Transverse colon (tissue), 4 donors: Measurements from ENCODE around the gene BMP2K.

ENCODE experiments used
- CTCF ChIP-seq, 5 experiments: fragments of 200-600 bp in 3 of 5; fragments of 450-650 bp in 2 of 5; sonication (generic) in 3 of 5; IDR thresholded peaks; 1 replicate in 2 of 5; 2 replicates in 3 of 5; pipeline ENCODE4 v1.5.1; 2016 to 2017; ENCODE audit warnings: antibody characterized with exemption in 5 of 5, inconsistent platforms in 3 of 5, mild to moderate bottlenecking in 2 of 5, moderate library complexity in 1 of 5
- POLR2A ChIP-seq: fragments of 450-650 bp; IDR thresholded peaks from one replicate; pipeline ENCODE4 v1.6.1; 2016; ENCODE audit warnings: antibody characterized with exemption, mild to moderate bottlenecking, moderate library complexity
- POLR2AphosphoS5 ChIP-seq, 3 donors: sonication (generic); formaldehyde crosslinking; IDR thresholded peaks; one replicate each; pipeline ENCODE4 v1.6.1; 2016; ENCODE audit warnings: antibody characterized with exemption in 3 of 3

GRCh38 chr4:78870056-78870455, 93.9 kb downstream of the BMP2K start:
- TF ChIP-seq POLR2A: no peak
- no peak for TF ChIP-seq CTCF (IDR thresholded peaks at IDR 0.05)
- no peak for TF ChIP-seq POLR2AphosphoS5 (IDR thresholded peaks at IDR 0.05)
